ENCODE measurements around the gene TRIM71.
"Not testable (repeated sequence)": the region's sequence is repeated elsewhere in the genome, so short reads cannot be mapped to it uniquely, and the experiment has no call there.

Gene TRIM71

GRCh38 chr3:32817558-32818228 is at the start of gene TRIM71:
TSS of gene TRIM71 (plus strand) at chr3:32817997. CDS start at chr3:32818081, 84 bp downstream.
- Histone ChIP-seq H3K27me3 (ENCODE audit: control insufficient read depth, insufficient read depth, low read length) (no peaks in the 10 kb centered on the region), H3K9me3 (ENCODE audit: control insufficient read depth, insufficient read depth, low read depth, low read length) (no peaks in the 10 kb centered on the region), H3K4me3 (ENCODE audit: low read depth, low read length) (peak within 1 kb of the TSS; percentile 98), H3K4me1 (ENCODE audit: control insufficient read depth, insufficient read depth, low read length) (peaks cover 30% of the 10 kb centered on the region), H3K36me3 (ENCODE audit: control insufficient read depth, insufficient read depth, low read length) (peaks cover 52% of the 10 kb centered on the region), H3K27ac (ENCODE audit: low read depth, low read length) (peak within 1 kb of the TSS; percentile 98), H3K9ac (ENCODE audit: low read length) (peak within 1 kb of the TSS; percentile 99)

- Histone ChIP-seq H3K4me3 (ENCODE audit: low read depth, low read length) (no peak overlapping the region), H3K4me1 (ENCODE audit: control insufficient read depth, insufficient read depth, low read length) (peaks cover 45% of the 10 kb centered on the region), H3K9ac (ENCODE audit: low read length) (no peak overlapping the region), H3K27me3 (ENCODE audit: control insufficient read depth, insufficient read depth, low read length) (no peaks in the 10 kb centered on the region), H3K36me3 (ENCODE audit: control insufficient read depth, insufficient read depth, low read length) (peaks cover 25% of the 10 kb centered on the region), H3K9me3 (ENCODE audit: control insufficient read depth, insufficient read depth, low read depth, low read length) (no peaks in the 10 kb centered on the region), H3K27ac (ENCODE audit: low read depth, low read length) (peak overlapping the region; percentile 96; the same call in 1 of the 2 replicates)
Measured at GRCh38 chr3:32778389-32778788, 39.4 kb upstream of the TRIM71 start.

GRCh38 chr3:32780071-32780734 is 37.6 kb upstream of the TRIM71 start:
- Histone ChIP-seq H3K4me3 (ENCODE audit: low read depth, low read length) (peak overlapping the region; percentile 15; the same call in 1 of the 2 replicates), H3K27ac (ENCODE audit: low read depth, low read length) (peak overlapping the region; percentile 96), H3K27me3 (ENCODE audit: control insufficient read depth, insufficient read depth, low read length) (no peaks in the 10 kb centered on the region), H3K36me3 (ENCODE audit: control insufficient read depth, insufficient read depth, low read length) (peaks cover 10% of the 10 kb centered on the region), H3K9me3 (ENCODE audit: control insufficient read depth, insufficient read depth, low read depth, low read length) (no peaks in the 10 kb centered on the region), H3K9ac (ENCODE audit: low read length) (peak overlapping the region; percentile 90), H3K4me1 (ENCODE audit: control insufficient read depth, insufficient read depth, low read length) (peaks cover 45% of the 10 kb centered on the region)

- peak overlapping the region; percentile 99 for H3K27ac ChIP-seq (ENCODE audit: low read depth, low read length)
- peaks cover 45% of the 10 kb centered on the region for H3K4me1 ChIP-seq (ENCODE audit: control insufficient read depth, insufficient read depth, low read length)
- peak overlapping the region; percentile 100 for H3K9ac ChIP-seq (ENCODE audit: low read length)
- peak overlapping the region; percentile 70 for H3K4me3 ChIP-seq (ENCODE audit: low read depth, low read length)
- H3K36me3 ChIP-seq (ENCODE audit: control insufficient read depth, insufficient read depth, low read length), result peaks cover 9% of the 10 kb centered on the region
- no peaks in the 10 kb centered on the region for H3K27me3 ChIP-seq (ENCODE audit: control insufficient read depth, insufficient read depth, low read length)
- H3K9me3 ChIP-seq (ENCODE audit: control insufficient read depth, insufficient read depth, low read depth, low read length), result no peaks in the 10 kb centered on the region
Measured at GRCh38 chr3:32780735-32781210, 37.0 kb upstream of the TRIM71 start.

- H3K27ac ChIP-seq (ENCODE audit: low read depth, low read length), result peak overlapping the region; percentile 99
- H3K9ac ChIP-seq (ENCODE audit: low read length), result peak overlapping the region; percentile 100
- peaks cover 44% of the 10 kb centered on the region for H3K4me1 ChIP-seq (ENCODE audit: control insufficient read depth, insufficient read depth, low read length)
- H3K9me3 ChIP-seq (ENCODE audit: control insufficient read depth, insufficient read depth, low read depth, low read length), result no peaks in the 10 kb centered on the region
- H3K27me3 ChIP-seq (ENCODE audit: control insufficient read depth, insufficient read depth, low read length), result no peaks in the 10 kb centered on the region
- peaks cover 3% of the 10 kb centered on the region; the same call in 1 of the 2 replicates for H3K36me3 ChIP-seq (ENCODE audit: control insufficient read depth, insufficient read depth, low read length)
- H3K4me3 ChIP-seq (ENCODE audit: low read depth, low read length), result peak overlapping the region; percentile 70
Measured at GRCh38 chr3:32781211-32781968, 36.4 kb upstream of the TRIM71 start.

- not testable (repeated sequence) for H3K9me3 ChIP-seq (ENCODE audit: control insufficient read depth, insufficient read depth, low read depth, low read length); H3K27me3 ChIP-seq (ENCODE audit: control insufficient read depth, insufficient read depth, low read length); H3K36me3 ChIP-seq (ENCODE audit: control insufficient read depth, insufficient read depth, low read length)
- Histone ChIP-seq H3K9ac (ENCODE audit: low read length) (peak overlapping the region; percentile 50), H3K27ac (ENCODE audit: low read depth, low read length) (peak overlapping the region; percentile 57; the same call in 1 of the 2 replicates), H3K4me3 (ENCODE audit: low read depth, low read length) (peak overlapping the region; percentile 70), H3K4me1 (ENCODE audit: control insufficient read depth, insufficient read depth, low read length) (peaks cover 38% of the 10 kb centered on the region)
Measured at GRCh38 chr3:32781969-32782270, 35.9 kb upstream of the TRIM71 start.

GRCh38 chr3:32782407-32782806 is 35.4 kb upstream of the TRIM71 start:
- H3K4me1 ChIP-seq (ENCODE audit: control insufficient read depth, insufficient read depth, low read length), result peaks cover 36% of the 10 kb centered on the region
- H3K36me3 ChIP-seq (ENCODE audit: control insufficient read depth, insufficient read depth, low read length), result peaks cover 2% of the 10 kb centered on the region; the same call in 1 of the 2 replicates
- H3K9ac ChIP-seq (ENCODE audit: low read length), result peak overlapping the region; percentile 50
- H3K9me3 ChIP-seq (ENCODE audit: control insufficient read depth, insufficient read depth, low read depth, low read length), result no peaks in the 10 kb centered on the region
- peak overlapping the region; percentile 57; the same call in 1 of the 2 replicates for H3K27ac ChIP-seq (ENCODE audit: low read depth, low read length)
- peak overlapping the region; percentile 70 for H3K4me3 ChIP-seq (ENCODE audit: low read depth, low read length)
- H3K27me3 ChIP-seq (ENCODE audit: control insufficient read depth, insufficient read depth, low read length), result no peaks in the 10 kb centered on the region

GRCh38 chr3:32791833-32792232 is 26.0 kb upstream of the TRIM71 start:
- H3K27ac ChIP-seq (ENCODE audit: low read depth, low read length), result no peak overlapping the region
- H3K4me1 ChIP-seq (ENCODE audit: control insufficient read depth, insufficient read depth, low read length), result peaks cover 18% of the 10 kb centered on the region; the same call in 1 of the 2 replicates
- no peak overlapping the region for H3K9ac ChIP-seq (ENCODE audit: low read length)
- H3K4me3 ChIP-seq (ENCODE audit: low read depth, low read length), result no peak overlapping the region
- peaks cover 18% of the 10 kb centered on the region for H3K36me3 ChIP-seq (ENCODE audit: control insufficient read depth, insufficient read depth, low read length)
- no peaks in the 10 kb centered on the region for H3K27me3 ChIP-seq (ENCODE audit: control insufficient read depth, insufficient read depth, low read length)
- no peaks in the 10 kb centered on the region for H3K9me3 ChIP-seq (ENCODE audit: control insufficient read depth, insufficient read depth, low read depth, low read length)

- Histone ChIP-seq H3K27ac (ENCODE audit: low read depth, low read length) (no peak overlapping the region; the same call in 1 of the 2 replicates), H3K9me3 (ENCODE audit: control insufficient read depth, insufficient read depth, low read depth, low read length) (no peaks in the 10 kb centered on the region), H3K36me3 (ENCODE audit: control insufficient read depth, insufficient read depth, low read length) (peaks cover 3% of the 10 kb centered on the region; the same call in 1 of the 2 replicates), H3K4me3 (ENCODE audit: low read depth, low read length) (peak overlapping the region; percentile 59; the same call in 1 of the 2 replicates), H3K9ac (ENCODE audit: low read length) (peak overlapping the region; percentile 88), H3K4me1 (ENCODE audit: control insufficient read depth, insufficient read depth, low read length) (peaks cover 25% of the 10 kb centered on the region; the same call in 1 of the 2 replicates), H3K27me3 (ENCODE audit: control insufficient read depth, insufficient read depth, low read length) (no peaks in the 10 kb centered on the region)
Measured at GRCh38 chr3:32794487-32795308, 23.1 kb upstream of the TRIM71 start.

GRCh38 chr3:32796384-32796950 is 21.3 kb upstream of the TRIM71 start:
- H3K9me3 ChIP-seq (ENCODE audit: control insufficient read depth, insufficient read depth, low read depth, low read length); H3K27me3 ChIP-seq (ENCODE audit: control insufficient read depth, insufficient read depth, low read length); H3K36me3 ChIP-seq (ENCODE audit: control insufficient read depth, insufficient read depth, low read length): not testable (repeated sequence)
- Histone ChIP-seq H3K4me3 (ENCODE audit: low read depth, low read length) (peak overlapping the region; percentile 59; the same call in 1 of the 2 replicates), H3K4me1 (ENCODE audit: control insufficient read depth, insufficient read depth, low read length) (peaks cover 33% of the 10 kb centered on the region), H3K27ac (ENCODE audit: low read depth, low read length) (peak overlapping the region; percentile 62; the same call in 1 of the 2 replicates), H3K9ac (ENCODE audit: low read length) (peak overlapping the region; percentile 88)

Measured in HUES6 (cell line).